ENCODE measurements around the gene ANXA7.

Gene ANXA7

DNA sequence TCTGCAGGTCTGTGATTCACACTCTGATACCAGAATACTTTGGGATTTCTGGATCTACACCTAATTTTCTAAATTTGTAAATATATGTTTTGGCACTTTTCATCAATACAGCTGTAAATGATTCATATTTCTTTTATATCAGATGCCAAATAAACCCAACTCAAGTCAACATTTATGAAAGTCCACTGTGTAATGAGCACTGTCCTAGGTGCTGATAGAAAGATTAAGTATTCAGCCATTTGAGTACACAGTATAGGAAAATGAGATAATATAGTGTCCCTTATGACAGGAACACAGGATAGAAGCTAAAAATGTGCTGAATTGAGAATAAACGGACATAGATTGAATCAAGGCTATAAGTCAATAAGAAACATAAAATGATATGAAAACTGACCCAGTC, 6.4 kb downstream of the ANXA7 start:
- TF ChIP-seq, protein P1, sequence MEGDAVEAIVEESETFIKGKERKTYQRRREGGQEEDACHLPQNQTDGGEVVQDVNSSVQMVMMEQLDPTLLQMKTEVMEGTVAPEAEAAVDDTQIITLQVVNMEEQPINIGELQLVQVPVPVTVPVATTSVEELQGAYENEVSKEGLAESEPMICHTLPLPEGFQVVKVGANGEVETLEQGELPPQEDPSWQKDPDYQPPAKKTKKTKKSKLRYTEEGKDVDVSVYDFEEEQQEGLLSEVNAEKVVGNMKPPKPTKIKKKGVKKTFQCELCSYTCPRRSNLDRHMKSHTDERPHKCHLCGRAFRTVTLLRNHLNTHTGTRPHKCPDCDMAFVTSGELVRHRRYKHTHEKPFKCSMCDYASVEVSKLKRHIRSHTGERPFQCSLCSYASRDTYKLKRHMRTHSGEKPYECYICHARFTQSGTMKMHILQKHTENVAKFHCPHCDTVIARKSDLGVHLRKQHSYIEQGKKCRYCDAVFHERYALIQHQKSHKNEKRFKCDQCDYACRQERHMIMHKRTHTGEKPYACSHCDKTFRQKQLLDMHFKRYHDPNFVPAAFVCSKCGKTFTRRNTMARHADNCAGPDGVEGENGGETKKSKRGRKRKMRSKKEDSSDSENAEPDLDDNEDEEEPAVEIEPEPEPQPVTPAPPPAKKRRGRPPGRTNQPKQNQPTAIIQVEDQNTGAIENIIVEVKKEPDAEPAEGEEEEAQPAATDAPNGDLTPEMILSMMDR (IDR thresholded peaks at IDR 0.05; ENCODE audit: low read depth, low read length, missing control alignments) = no peak

DNA sequence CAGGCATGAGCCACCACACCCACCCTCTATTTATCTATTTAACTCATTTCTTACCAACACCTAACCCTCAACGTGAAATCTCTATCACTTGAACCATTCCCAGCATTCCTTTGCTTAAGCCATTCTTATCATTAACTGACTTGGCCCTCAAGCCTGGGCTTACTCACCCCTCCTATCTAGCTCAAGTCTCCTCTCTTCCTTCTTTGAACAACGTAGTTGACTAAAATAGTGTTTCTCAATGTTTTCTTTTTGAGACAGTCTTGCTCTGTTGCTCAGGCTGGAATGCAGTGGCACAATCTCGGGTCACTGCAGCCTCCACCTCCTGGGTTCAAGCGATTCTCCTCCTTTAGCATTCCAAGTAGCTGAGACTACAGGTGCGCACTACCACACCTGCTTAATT, 7.0 kb downstream of the ANXA7 start:
- no peak overlapping the region for H3K4me3 ChIP-seq (ENCODE audit: low read depth, low read length)
- no peaks in the 10 kb centered on the region for H3K27me3 ChIP-seq (replicated peaks)
- in situ Hi-C loops (cut with HindIII; ENCODE audit: low pct_ligation_motif_present, low sequenced_read_pairs) = no loop called here
- no peaks in the 10 kb centered on the region for H3K36me3 ChIP-seq (replicated peaks)
- peak; percentile 7 for DNase-seq
- TF ChIP-seq, protein P1 (IDR thresholded peaks at IDR 0.05; ENCODE audit: low read depth, low read length, missing control alignments) = no peak
- H3K27ac ChIP-seq = no peak overlapping the region

More for the DNA sequence above, 6.4 kb downstream of the ANXA7 start:
- Histone ChIP-seq H3K27ac (no peak overlapping the region), H3K27me3 (replicated peaks) (no peaks in the 10 kb centered on the region), H3K36me3 (replicated peaks) (no peaks in the 10 kb centered on the region), H3K4me3 (ENCODE audit: low read depth, low read length) (no peak overlapping the region)
- in situ Hi-C loops (cut with HindIII; ENCODE audit: low pct_ligation_motif_present, low sequenced_read_pairs) = no loop called here
- DNase-seq = no peak

DNA sequence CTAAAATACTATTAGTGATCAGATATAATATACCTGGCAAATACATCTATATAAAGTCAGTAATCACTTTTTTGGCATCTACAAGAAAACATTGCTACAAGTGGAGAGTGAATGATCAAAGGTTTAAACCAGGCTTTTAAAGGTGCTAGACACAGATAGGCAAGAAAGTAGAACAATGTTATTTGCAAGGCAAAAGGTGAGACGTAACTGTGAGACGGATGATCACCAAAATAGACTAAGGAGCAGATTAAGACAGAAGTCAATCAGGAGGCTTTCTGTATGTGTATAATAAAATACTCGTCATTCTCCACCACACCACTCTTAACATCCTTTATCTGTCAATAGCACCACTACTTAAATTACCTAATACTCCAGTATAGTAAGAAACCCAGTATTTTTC, 8.3 kb downstream of the ANXA7 start:
- H3K27me3 ChIP-seq (replicated peaks) = no peaks in the 10 kb centered on the region
- no peak overlapping the region for H3K4me3 ChIP-seq (ENCODE audit: low read depth, low read length)
- H3K27ac ChIP-seq = no peak overlapping the region
- H3K36me3 ChIP-seq (replicated peaks) = no peaks in the 10 kb centered on the region
- TF ChIP-seq, protein P1 (IDR thresholded peaks at IDR 0.05; ENCODE audit: low read depth, low read length, missing control alignments) = no peak
- in situ Hi-C loops (cut with HindIII; ENCODE audit: low pct_ligation_motif_present, low sequenced_read_pairs) = no loop called here
- no peak for DNase-seq

DNA sequence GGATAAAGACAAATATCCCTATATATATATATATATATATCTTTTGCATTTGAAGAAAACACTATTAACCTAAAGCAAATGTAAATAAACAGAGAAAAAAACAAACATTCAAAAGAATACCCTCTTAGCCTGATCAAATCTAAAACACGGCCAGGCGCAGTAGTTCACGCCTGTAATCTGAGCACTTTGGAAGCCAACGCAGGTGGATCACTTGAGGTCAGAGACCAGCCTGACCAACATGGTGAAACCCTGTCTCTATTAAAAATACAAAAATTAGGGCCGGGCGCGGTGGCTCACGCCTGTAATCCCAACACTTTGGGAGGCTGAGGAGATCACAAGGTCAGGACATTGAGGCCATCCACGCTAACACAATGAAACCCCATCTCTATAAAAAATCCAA, 9.2 kb downstream of the ANXA7 start:
- no peak overlapping the region for H3K27ac ChIP-seq
- no peaks in the 10 kb centered on the region for H3K27me3 ChIP-seq (replicated peaks)
- in situ Hi-C loops (cut with HindIII; ENCODE audit: low pct_ligation_motif_present, low sequenced_read_pairs) = no loop called here
- no peak overlapping the region for H3K4me3 ChIP-seq (ENCODE audit: low read depth, low read length)
- peaks cover 4% of the 10 kb centered on the region for H3K36me3 ChIP-seq (replicated peaks)
- no peak for DNase-seq
- TF ChIP-seq, protein P1 (IDR thresholded peaks at IDR 0.05; ENCODE audit: low read depth, low read length, missing control alignments) = no peak

DNA sequence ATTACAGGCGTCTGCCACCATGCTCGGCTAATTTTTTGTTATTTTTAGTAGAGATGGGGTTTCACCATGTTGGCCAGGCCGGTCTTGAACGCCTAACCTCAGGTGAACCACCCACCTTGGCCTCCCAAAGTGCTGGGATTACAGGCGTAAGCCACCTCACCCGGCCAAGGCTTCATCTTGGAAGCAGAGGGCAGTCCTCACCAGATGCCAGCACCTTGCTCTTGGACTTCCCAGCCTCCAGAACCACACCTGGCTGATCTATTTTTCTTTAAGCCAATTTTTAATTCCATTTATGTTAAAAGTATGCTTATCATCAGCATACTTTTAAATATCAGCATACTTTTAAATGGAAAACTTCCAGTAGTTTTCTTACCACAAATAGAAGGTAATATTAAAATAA, 12.2 kb downstream of the ANXA7 start:
- TF ChIP-seq, protein P1 (IDR thresholded peaks at IDR 0.05; ENCODE audit: low read depth, low read length, missing control alignments) = no peak

GRCh38 chr10:73399063-73399462, 14.8 kb downstream of the ANXA7 start:
- no peak overlapping the region for H3K4me3 ChIP-seq (ENCODE audit: low read depth, low read length)
- H3K36me3 ChIP-seq (replicated peaks) = peaks cover 43% of the 10 kb centered on the region
- TF ChIP-seq, protein P1 (IDR thresholded peaks at IDR 0.05; ENCODE audit: low read depth, low read length, missing control alignments) = no peak
- no peaks in the 10 kb centered on the region for H3K27me3 ChIP-seq (replicated peaks)
- no peak for DNase-seq
- no peak overlapping the region for H3K27ac ChIP-seq
- in situ Hi-C loops (cut with HindIII; ENCODE audit: low pct_ligation_motif_present, low sequenced_read_pairs) = no loop called here

More for the DNA sequence above, 12.2 kb downstream of the ANXA7 start:
- no peak overlapping the region for H3K4me3 ChIP-seq (ENCODE audit: low read depth, low read length)
- no peaks in the 10 kb centered on the region for H3K27me3 ChIP-seq (replicated peaks)
- H3K27ac ChIP-seq = no peak overlapping the region
- DNase-seq = no peak
- in situ Hi-C loops (cut with HindIII; ENCODE audit: low pct_ligation_motif_present, low sequenced_read_pairs) = no loop called here
- H3K36me3 ChIP-seq (replicated peaks) = peaks cover 19% of the 10 kb centered on the region

Data from brain microvascular endothelial cell (primary cell).